HAP-1 (cell line): Measurements from ENCODE around the gene MGA.
"Not testable (repeated sequence)": the region's sequence is repeated elsewhere in the genome, so short reads cannot be mapped to it uniquely, and the experiment has no call there.

Experiments used
- DNase-seq, 2 experiments: peaks; one replicate each; pipeline ENCODE4 v3.0.0-alpha.2; 2016 to 2020; ENCODE audit warnings: low spot score in 2 of 2
- H3K27me3 ChIP-seq: fragments of 250-450 bp; sonication (Bioruptor Pico); 2 replicates; pipeline ENCODE4 v1.5.1; 2020; ENCODE audit warnings: low read depth, mild to moderate bottlenecking, moderate library complexity
- H3K36me3 ChIP-seq: fragments of 250-450 bp; sonication (Bioruptor Pico); replicated peaks from 2 replicates; pipeline ENCODE4 v1.5.1; 2020; ENCODE audit warnings: mild to moderate bottlenecking
- H3K4me1 ChIP-seq: fragments of 250-450 bp; sonication (Bioruptor Pico); 2 replicates; pipeline ENCODE4 v1.5.1; 2020; ENCODE audit warnings: mild to moderate bottlenecking
- H3K4me3 ChIP-seq: fragments of 250-450 bp; sonication (Bioruptor Pico); 2 replicates; pipeline ENCODE4 v1.5.1; 2020; ENCODE audit warnings: mild to moderate bottlenecking, moderate library complexity
- H3K9me3 ChIP-seq: fragments of 250-450 bp; sonication (Bioruptor Pico); 2 replicates; pipeline ENCODE4 v1.5.1; 2020; ENCODE audit warnings: mild to moderate bottlenecking, moderate library complexity
- in situ Hi-C: fragments of 300-500 bp; cut with MboI; formaldehyde crosslinking; loops from 3 replicates; pipeline ENCODE4 v1.14.3; 2020; ENCODE audit warnings: low sequenced_read_pairs, inconsistent platforms, mixed read lengths

The MGA gene

GRCh38 chr15:41695750-41696436 lies 35.7 kb downstream of the MGA start:
- H3K27me3 ChIP-seq: no peaks in the 10 kb centered on the region
- peaks cover 12% of the 10 kb centered on the region; the same call in 1 of the 2 replicates for H3K36me3 ChIP-seq
- H3K4me1 ChIP-seq: peaks cover 6% of the 10 kb centered on the region
- no peak overlapping the region for H3K4me3 ChIP-seq
- no peaks in the 10 kb centered on the region; the same call in 1 of the 2 replicates for H3K9me3 ChIP-seq
- in situ Hi-C loops: no loop called here
- no peak for DNase-seq

GRCh38 chr15:41698779-41699178 lies 38.6 kb downstream of the MGA start:
- in situ Hi-C loops: no loop called here
- H3K27me3 ChIP-seq: no peaks in the 10 kb centered on the region
- no peak for DNase-seq
- no peaks in the 10 kb centered on the region; the same call in 1 of the 2 replicates for H3K9me3 ChIP-seq
- no peaks in the 10 kb centered on the region for H3K4me1 ChIP-seq
- H3K36me3 ChIP-seq: peaks cover 12% of the 10 kb centered on the region
- H3K4me3 ChIP-seq: no peak overlapping the region

GRCh38 chr15:41703120-41703519 lies 42.9 kb downstream of the MGA start:
- in situ Hi-C loops: no loop called here
- peaks cover 18% of the 10 kb centered on the region for H3K36me3 ChIP-seq

DNA sequence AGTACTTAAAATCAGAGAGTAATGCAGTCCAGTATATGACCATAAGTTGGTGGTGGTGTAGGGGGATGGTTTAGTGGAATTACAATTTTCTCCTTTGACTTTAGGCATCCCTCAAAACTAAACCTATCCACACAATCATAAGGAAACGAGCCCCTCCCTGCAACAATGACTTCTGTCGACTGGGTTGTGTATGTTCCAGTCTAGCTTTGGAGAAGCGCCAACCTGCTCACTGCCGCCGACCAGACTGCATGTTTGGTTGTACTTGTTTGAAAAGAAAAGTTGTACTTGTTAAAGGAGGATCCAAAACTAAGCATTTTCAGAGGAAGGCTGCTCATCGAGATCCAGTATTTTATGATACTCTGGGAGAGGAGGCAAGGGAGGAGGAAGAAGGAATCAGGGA lies 52.8 kb downstream of the MGA start:
- in situ Hi-C loops: no loop called here
- Histone ChIP-seq H3K36me3 (peaks cover 26% of the 10 kb centered on the region), H3K4me1 (no peaks in the 10 kb centered on the region; the same call in 1 of the 2 replicates), H3K9me3 (no peaks in the 10 kb centered on the region), H3K27me3 (no peaks in the 10 kb centered on the region), H3K4me3 (no peak overlapping the region)
- no peak for DNase-seq

More at GRCh38 chr15:41703120-41703519, 42.9 kb downstream of the MGA start:
- no peaks in the 10 kb centered on the region for H3K9me3 ChIP-seq
- no peak overlapping the region for H3K4me3 ChIP-seq
- H3K4me1 ChIP-seq: no peaks in the 10 kb centered on the region
- DNase-seq: no peak
- no peaks in the 10 kb centered on the region for H3K27me3 ChIP-seq

DNA sequence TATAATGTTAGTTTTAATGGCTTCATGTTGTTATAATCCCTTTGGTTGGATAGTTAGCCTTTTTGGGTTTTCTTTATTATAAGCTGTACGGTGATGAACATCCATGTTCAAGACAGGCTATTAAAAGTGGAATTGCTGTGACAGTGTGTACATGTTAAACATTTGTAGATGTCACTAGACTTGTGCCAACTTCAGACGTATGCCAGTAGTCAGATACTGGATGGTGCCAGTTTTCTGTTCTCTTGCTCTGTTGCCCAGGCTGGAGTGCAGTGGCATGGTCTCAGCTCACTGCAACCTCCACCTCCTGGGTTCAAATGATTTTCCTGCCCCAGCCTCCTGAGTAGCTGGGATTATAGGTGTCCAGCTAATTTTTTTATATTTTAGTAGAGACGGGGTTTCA lies 54.1 kb downstream of the MGA start:
- Histone ChIP-seq H3K36me3 (peaks cover 19% of the 10 kb centered on the region), H3K4me1 (no peaks in the 10 kb centered on the region; the same call in 1 of the 2 replicates), H3K9me3 (no peaks in the 10 kb centered on the region), H3K27me3 (no peaks in the 10 kb centered on the region), H3K4me3 (no peak overlapping the region)
- DNase-seq: no peak
- in situ Hi-C loops: no loop called here

DNA sequence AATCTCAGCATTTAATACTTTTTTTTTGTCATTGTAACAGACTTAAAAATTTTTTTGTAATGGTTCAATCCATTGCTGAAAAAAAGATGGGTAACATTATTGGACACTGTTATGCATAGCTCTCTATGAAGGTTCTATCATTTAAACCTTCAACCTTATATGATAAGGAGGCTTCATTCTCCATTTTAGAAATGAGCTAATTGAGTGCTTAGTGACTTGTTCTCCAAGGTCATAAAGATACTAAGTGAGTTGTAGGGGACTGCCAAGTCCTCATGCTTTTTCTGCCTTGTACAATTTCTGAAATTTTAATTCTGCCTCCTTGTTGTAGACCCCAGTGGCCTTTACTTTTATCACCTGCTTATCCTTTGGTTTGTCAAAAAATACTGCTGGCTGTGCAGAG lies 56.7 kb downstream of the MGA start:
- Histone ChIP-seq H3K4me3 (no peak overlapping the region), H3K9me3 (no peaks in the 10 kb centered on the region), H3K36me3 (peaks cover 5% of the 10 kb centered on the region), H3K27me3 (no peaks in the 10 kb centered on the region), H3K4me1 (no peaks in the 10 kb centered on the region; the same call in 1 of the 2 replicates)
- no peak for DNase-seq
- in situ Hi-C loops: no loop called here

DNA sequence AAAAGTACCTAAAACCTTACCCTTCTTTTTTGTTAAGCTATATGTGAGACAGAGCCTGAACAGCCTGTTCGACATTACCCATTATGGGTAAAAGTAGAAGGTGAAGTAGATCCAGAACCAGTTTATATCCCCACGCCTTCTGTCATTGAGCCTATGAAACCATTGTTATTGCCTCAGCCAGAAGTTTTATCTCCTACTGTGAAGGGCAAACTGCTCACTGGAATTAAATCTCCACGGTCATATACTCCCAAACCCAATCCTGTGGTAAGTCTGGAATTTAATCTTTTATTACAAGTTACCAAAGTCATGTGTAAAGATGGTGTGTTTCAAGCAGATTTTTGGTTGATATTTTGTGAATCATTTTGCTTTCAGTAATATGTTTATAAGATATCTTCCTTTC lies 66.9 kb downstream of the MGA start:
- in situ Hi-C loops: no loop called here
- H3K4me1 ChIP-seq: no peaks in the 10 kb centered on the region
- no peaks in the 10 kb centered on the region for H3K36me3 ChIP-seq
- no peak for DNase-seq
- H3K27me3 ChIP-seq: no peaks in the 10 kb centered on the region
- no peak overlapping the region for H3K4me3 ChIP-seq
- H3K9me3 ChIP-seq: no peaks in the 10 kb centered on the region

GRCh38 chr15:41728061-41728460 lies 67.9 kb downstream of the MGA start:
- H3K4me1 ChIP-seq, H3K27me3 ChIP-seq, in situ Hi-C loops, H3K9me3 ChIP-seq, DNase-seq, H3K36me3 ChIP-seq, H3K4me3 ChIP-seq: not testable (repeated sequence)

GRCh38 chr15:41730543-41730942 lies 70.3 kb downstream of the MGA start:
- Histone ChIP-seq H3K4me3 (no peak overlapping the region), H3K9me3 (no peaks in the 10 kb centered on the region), H3K36me3 (peaks cover 12% of the 10 kb centered on the region), H3K4me1 (no peaks in the 10 kb centered on the region), H3K27me3 (no peaks in the 10 kb centered on the region)
- in situ Hi-C loops: no loop called here
- no peak for DNase-seq

GRCh38 chr15:41732483-41732882 lies 72.3 kb downstream of the MGA start:
- no peak for DNase-seq
- H3K4me1 ChIP-seq: no peaks in the 10 kb centered on the region
- peaks cover 25% of the 10 kb centered on the region for H3K36me3 ChIP-seq
- no peak overlapping the region for H3K4me3 ChIP-seq
- no peaks in the 10 kb centered on the region for H3K27me3 ChIP-seq
- H3K9me3 ChIP-seq: no peaks in the 10 kb centered on the region
- in situ Hi-C loops: no loop called here

GRCh38 chr15:41734079-41734478 lies 73.9 kb downstream of the MGA start:
- Histone ChIP-seq H3K9me3 (no peaks in the 10 kb centered on the region), H3K36me3 (peaks cover 25% of the 10 kb centered on the region), H3K4me1 (no peaks in the 10 kb centered on the region), H3K4me3 (no peak overlapping the region), H3K27me3 (no peaks in the 10 kb centered on the region)
- in situ Hi-C loops: no loop called here
- DNase-seq: no peak

- no peaks in the 10 kb centered on the region for H3K27me3 ChIP-seq
- DNase-seq: no peak
- peaks cover 31% of the 10 kb centered on the region for H3K36me3 ChIP-seq
- in situ Hi-C loops: no loop called here
- H3K4me1 ChIP-seq: no peaks in the 10 kb centered on the region
- no peaks in the 10 kb centered on the region for H3K9me3 ChIP-seq
- H3K4me3 ChIP-seq: no peak overlapping the region
Observed at GRCh38 chr15:41735046-41735445, 74.8 kb downstream of the MGA start.

DNA sequence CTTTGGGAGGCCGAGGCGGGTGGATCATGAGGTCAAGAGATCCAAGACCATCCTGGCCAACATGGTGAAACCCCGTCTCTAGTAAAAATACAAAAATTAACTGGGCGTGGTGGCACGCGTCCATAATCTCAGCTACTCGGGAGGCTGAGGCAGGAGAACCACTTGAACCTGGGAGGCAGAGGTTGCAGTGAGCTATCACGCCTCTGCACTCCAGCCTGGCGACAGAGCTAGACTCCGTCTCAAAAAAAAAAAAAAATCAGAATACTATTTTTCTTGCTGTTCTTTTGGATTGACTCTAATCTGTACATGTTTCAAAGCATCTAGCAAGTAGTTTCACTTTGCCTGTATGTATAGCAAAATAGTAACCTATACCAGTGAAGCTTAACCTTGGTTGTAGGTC lies 75.3 kb downstream of the MGA start:
- H3K27me3 ChIP-seq, in situ Hi-C loops: not testable (repeated sequence)
- peaks cover 31% of the 10 kb centered on the region for H3K36me3 ChIP-seq

DNA sequence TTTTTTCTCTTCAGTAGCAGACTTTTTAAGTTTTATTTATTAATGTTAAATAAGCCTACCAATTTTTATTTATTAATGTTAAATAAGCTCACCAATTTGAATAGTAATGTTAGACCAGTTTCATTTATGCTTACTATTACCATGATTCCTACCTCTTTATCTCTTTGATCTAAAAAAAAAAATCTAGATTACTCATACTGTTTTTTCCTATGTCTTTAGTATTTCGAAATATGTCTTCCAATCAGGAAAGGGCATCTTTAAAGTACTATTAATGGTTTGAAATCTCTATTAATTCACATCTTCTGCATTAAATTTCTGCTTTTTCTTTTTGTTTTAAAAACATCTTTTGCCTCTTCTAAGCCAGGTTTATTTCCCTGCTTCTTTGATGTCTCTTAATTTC lies 86.6 kb downstream of the MGA start:
- in situ Hi-C loops: no loop called here
- H3K9me3 ChIP-seq: no peaks in the 10 kb centered on the region
- H3K4me3 ChIP-seq: no peak overlapping the region
- H3K36me3 ChIP-seq: peaks cover 14% of the 10 kb centered on the region
- no peak for DNase-seq
- no peaks in the 10 kb centered on the region for H3K4me1 ChIP-seq
- no peaks in the 10 kb centered on the region for H3K27me3 ChIP-seq

More for the DNA sequence above, 75.3 kb downstream of the MGA start:
- H3K9me3 ChIP-seq, DNase-seq, H3K4me1 ChIP-seq, H3K4me3 ChIP-seq: not testable (repeated sequence)

- Histone ChIP-seq H3K4me1 (no peaks in the 10 kb centered on the region; the same call in 1 of the 2 replicates), H3K36me3 (peaks cover 3% of the 10 kb centered on the region), H3K9me3 (no peaks in the 10 kb centered on the region), H3K4me3 (no peak overlapping the region), H3K27me3 (no peaks in the 10 kb centered on the region)
- no peak for DNase-seq
- in situ Hi-C loops: no loop called here
Observed at GRCh38 chr15:41756198-41756597, 96.0 kb downstream of the MGA start.
